ENCODE measurements around the gene SLC34A3.

Gene SLC34A3

DNA sequence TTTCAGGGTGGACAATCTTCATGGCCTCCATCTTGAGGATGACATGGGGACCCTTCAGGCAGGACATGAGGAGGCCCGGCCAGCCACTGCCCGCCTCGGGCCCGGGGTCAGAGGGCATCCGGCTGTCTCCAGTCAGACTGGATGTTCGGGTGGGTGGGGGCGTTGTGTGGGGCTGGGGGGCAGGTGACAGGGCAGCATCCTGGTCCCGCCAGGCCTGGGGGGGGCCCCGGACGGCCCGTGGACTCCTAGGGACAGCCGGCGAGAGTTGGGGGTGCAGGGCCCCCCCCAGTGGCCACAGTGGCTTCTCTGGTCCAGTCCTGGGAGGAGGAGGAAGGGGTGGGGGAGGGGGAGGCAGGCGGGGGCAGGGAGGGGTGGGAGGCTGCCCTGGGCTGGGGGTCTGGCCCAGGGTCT, 9.6 kb upstream of the SLC34A3 start:
- no peak for DNase-seq
- Histone ChIP-seq H3K27me3 (no peaks in the 10 kb centered on the region), H3K4me1 (peaks cover 16% of the 10 kb centered on the region), H3K4me3 (ENCODE audit: low read depth, low read length) (no peak overlapping the region), H3K36me3 (no peaks in the 10 kb centered on the region), H3K9me3 (no peaks in the 10 kb centered on the region)
- TF ChIP-seq, protein P1, sequence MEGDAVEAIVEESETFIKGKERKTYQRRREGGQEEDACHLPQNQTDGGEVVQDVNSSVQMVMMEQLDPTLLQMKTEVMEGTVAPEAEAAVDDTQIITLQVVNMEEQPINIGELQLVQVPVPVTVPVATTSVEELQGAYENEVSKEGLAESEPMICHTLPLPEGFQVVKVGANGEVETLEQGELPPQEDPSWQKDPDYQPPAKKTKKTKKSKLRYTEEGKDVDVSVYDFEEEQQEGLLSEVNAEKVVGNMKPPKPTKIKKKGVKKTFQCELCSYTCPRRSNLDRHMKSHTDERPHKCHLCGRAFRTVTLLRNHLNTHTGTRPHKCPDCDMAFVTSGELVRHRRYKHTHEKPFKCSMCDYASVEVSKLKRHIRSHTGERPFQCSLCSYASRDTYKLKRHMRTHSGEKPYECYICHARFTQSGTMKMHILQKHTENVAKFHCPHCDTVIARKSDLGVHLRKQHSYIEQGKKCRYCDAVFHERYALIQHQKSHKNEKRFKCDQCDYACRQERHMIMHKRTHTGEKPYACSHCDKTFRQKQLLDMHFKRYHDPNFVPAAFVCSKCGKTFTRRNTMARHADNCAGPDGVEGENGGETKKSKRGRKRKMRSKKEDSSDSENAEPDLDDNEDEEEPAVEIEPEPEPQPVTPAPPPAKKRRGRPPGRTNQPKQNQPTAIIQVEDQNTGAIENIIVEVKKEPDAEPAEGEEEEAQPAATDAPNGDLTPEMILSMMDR (IDR thresholded peaks at IDR 0.05; ENCODE audit: low read depth, low read length), result no peak

DNA sequence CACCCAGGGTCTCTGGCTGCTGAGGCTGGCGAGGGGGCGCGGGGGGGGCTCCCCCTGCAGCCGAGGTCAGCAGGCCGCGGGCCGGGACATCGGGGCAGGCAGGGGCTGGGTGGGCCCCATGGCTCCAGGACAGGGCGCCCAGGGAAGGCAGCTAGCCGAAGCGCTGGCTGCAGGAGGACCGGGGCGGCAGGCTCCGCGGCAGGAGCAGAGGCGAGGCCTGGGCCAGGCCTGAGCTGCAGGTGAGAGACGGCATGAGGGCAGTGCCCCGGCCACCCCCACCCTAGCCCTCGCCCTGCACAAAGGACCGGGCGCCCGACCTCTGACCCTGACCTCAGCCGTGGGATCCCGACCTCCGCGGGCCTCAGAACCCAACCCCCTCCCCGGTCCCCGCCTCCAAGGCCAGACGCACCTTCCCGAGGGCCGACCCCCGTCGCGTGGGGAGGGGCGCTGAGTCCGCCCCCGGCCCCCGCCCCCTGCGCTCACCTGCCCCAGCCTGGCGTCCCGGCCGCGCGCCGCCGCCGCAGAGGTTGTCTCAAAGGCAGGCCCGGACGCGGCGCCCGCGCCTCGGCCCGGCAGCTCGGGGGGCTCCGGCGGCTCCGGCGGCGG, 9.1 kb upstream of the SLC34A3 start:
- Histone ChIP-seq H3K4me3 (ENCODE audit: low read depth, low read length) (peak overlapping the region; percentile 33), H3K9me3 (no peaks in the 10 kb centered on the region), H3K4me1 (peaks cover 16% of the 10 kb centered on the region), H3K36me3 (no peaks in the 10 kb centered on the region), H3K27me3 (no peaks in the 10 kb centered on the region)
- DNase-seq, result no peak
- TF ChIP-seq, protein P1 (IDR thresholded peaks at IDR 0.05; ENCODE audit: low read depth, low read length), result no peak

DNA sequence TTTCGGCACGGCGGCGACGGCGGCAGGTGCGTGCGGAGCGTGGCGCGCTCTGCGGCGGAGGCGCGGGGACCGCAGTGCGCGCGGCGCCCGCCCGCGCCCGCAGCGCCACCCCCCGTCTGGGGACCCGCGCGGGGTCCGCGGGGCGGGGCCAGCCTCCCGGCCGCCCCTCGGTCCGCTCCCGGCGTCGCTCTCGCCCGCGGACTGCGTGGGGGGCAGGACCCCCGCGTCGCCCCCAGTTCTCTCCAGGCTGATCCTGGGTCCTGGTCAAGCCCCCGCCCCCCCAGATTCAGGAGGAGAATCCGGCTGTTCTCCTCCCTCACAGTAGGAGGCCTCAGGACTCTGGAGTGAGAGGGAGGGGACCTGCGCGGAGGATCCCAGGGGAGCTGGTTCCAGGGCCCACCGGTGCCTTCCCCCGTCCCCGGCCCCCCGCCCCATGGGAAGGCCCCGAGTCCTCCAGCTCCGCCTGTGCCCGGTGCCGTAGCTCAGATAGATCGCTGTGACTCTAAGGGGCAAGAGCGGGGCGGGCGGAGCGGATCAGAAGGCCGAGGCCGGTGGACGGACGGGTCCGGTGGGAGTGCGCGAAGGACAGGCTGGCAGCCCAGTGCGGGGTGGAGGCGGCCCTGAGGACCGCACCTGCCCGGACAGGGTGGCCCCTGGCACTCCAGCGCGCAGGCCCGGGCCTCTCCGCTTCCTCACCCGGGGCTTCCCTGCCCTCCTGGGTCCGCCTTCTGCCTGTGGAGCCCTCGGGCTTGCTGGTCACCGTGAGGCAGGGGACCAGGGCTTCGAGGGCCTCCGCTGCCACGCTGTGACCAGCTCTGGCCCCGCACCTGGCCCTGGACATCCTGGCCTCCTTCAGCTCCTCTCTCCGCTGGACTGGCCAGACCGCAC, 8.3 kb upstream of the SLC34A3 start, which contains the start of gene RNF208:
RNF208 (minus strand) TSS at position 51 of the 888 bp plus-strand sequence. CDS start 1,028 bp downstream, outside the sequence.
- peak within 1 kb of the TSS; percentile 90 for H3K4me3 ChIP-seq (ENCODE audit: low read depth, low read length)
- DNase-seq, result no peak
- TF ChIP-seq, protein P1 (IDR thresholded peaks at IDR 0.05; ENCODE audit: low read depth, low read length), result no peak
- H3K9me3 ChIP-seq, result no peaks in the 10 kb centered on the region
- peaks cover 16% of the 10 kb centered on the region for H3K4me1 ChIP-seq
- H3K36me3 ChIP-seq, result no peaks in the 10 kb centered on the region
- H3K27me3 ChIP-seq, result no peaks in the 10 kb centered on the region

DNA sequence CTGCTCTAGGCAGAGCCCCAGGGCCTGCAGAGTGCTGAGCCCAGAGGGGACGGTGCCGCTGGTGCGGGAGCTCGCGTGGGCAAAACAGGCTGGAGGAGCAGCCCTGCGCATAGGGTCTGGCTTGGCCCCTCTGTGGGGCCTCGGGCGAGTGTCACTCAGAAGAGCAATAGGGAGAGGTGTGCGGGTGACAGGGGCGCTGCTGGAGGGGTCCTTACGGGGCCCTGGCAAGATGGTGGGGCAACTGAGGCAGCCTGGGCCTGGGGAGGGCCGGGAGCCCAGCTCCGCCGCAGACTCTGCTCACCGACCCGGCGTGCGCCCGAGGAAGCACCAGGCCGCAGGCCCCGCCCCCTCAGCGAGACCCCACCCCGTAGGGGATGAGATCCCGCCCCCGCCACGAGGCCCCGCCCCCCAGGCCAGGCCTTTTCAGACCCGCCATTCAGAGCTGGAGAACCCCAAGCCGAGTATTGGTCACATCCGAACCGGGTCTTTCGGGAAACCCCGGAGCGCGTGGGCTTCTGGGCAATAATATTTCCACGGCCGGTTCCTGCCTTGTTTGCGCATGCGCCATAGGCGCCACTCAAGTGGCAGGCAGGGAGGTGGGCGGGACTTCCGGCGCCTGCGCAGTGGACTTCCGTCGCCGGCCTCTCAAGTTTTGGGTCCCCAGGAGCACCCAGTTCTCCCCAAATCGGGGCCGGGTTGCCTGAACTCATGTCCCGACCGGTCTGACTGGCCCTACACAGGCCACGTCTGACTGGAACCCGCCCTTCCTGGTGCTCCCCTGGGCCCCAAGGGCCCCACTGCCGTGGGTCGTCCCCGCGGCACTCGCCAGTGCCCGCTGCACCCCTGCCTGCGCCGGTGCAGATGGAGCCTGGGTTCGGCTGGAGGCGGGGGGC, 7.4 kb upstream of the SLC34A3 start:
- peak; percentile 98 for DNase-seq

DNA sequence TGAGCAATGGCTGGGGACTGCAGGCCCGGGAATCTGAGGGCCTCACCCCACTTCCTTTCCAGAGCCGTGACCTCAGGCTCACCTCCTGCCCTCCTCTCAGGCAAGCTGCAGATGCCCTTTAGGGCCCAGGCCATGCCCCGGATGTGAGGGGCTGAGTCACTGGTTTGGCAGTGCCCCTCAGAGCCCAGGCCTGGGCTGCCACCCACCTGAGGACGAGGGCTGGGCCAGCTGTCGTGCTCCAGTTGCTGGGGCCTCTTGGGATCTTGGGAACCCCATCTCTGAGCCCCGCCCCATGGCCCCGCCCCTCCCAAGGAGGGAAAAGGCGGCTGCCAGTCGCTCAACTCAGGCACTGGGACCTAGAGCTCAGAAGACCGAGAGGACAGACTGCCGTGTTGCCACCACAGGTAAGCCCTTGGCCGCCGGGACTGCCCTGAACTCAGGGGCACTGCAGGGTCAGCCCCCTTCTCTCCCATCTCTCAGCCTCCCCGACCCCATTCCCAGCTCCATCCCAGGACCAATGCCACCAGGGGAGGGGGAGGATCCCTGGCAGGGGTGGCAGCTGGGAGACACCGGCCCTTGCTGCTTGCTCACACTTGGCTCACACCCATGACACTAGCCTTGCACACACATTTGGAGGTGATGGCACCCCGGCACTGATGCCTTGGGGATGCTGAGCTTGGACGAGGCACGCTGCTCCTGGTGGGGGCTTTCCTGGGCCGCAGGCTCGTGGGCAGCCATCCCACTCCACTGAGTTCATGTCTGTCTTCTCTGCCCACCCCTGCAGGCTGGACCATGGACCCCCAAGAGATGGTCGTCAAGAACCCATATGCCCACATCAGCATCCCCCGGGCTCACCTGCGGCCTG, 5.6 kb upstream of the SLC34A3 start, which contains the start of gene CYSRT1:
CYSRT1 (plus strand) TSS at position 345 of the 865 bp plus-strand sequence; CDS start at position 793, 448 bp downstream.
- DNase-seq, result no peak
- H3K9me3 ChIP-seq, result no peaks in the 10 kb centered on the region
- peaks cover 10% of the 10 kb centered on the region for H3K4me1 ChIP-seq
- peak within 1 kb of the TSS; percentile 90 for H3K4me3 ChIP-seq (ENCODE audit: low read depth, low read length)
- H3K27me3 ChIP-seq, result no peaks in the 10 kb centered on the region
- TF ChIP-seq, protein P1 (IDR thresholded peaks at IDR 0.05; ENCODE audit: low read depth, low read length), result no peak
- no peaks in the 10 kb centered on the region for H3K36me3 ChIP-seq

More for the DNA sequence above, 7.4 kb upstream of the SLC34A3 start:
- TF ChIP-seq, protein P1 (IDR thresholded peaks at IDR 0.05; ENCODE audit: low read depth, low read length), result no peak
- Histone ChIP-seq H3K9me3 (no peaks in the 10 kb centered on the region), H3K4me3 (ENCODE audit: low read depth, low read length) (peak overlapping the region; percentile 90), H3K36me3 (no peaks in the 10 kb centered on the region), H3K27me3 (no peaks in the 10 kb centered on the region), H3K4me1 (peaks cover 7% of the 10 kb centered on the region)
